Left ventricle myocardium inferior (tissue), 1 donor: ENCODE measurements around the gene NRP1. TPM values are rescaled to one million over a fixed set of nuclear protein-coding genes. Genes with fewer than 3 reads are reported as not detected.

Experiments used
- DNase-seq: peaks from one replicate; pipeline ENCODE4 v3.0.0-alpha.2; 2020
- H3K27ac ChIP-seq: fragments of 200-600 bp; replicated peaks from 2 replicates; pipeline ENCODE4 v1.8.0; 2021
- H3K27me3 ChIP-seq: fragments of 200-600 bp; 2 replicates; pipeline ENCODE4 v1.8.0; 2021; ENCODE audit warnings: low read depth
- H3K36me3 ChIP-seq: fragments of 200-600 bp; 2 replicates; pipeline ENCODE4 v1.8.0; 2021
- H3K4me1 ChIP-seq: fragments of 200-600 bp; 2 replicates; pipeline ENCODE4 v1.8.0; 2021
- H3K4me3 ChIP-seq: fragments of 200-600 bp; 2 replicates; pipeline ENCODE4 v1.8.0; 2021; ENCODE audit warnings: mild to moderate bottlenecking, moderate library complexity
- H3K9me3 ChIP-seq: fragments of 200-600 bp; replicated peaks from 2 replicates; pipeline ENCODE4 v1.8.0; 2021
- intact Hi-C: fragments of 100-400 bp; cut with micrococcal nuclease; formaldehyde crosslinking; loops from one replicate; pipeline ENCODE4 v1.11.0; 2022
- total RNA-seq: library from RNA; stranded (reverse); fragmentation: NEBNext Ultra II Directional; extraction: Animal tissue kit (Norgen Biotek cat#: 25700); gene quantifications from one replicate; pipeline ENCODE4 v1.2.1, GENCODE V29; 2021
- TF ChIP-seq, protein P1 (sequence below): fragments of 200-600 bp; IDR thresholded peaks from 2 replicates; pipeline ENCODE4 v1.8.0; 2021; ENCODE audit warnings: antibody characterized with exemption, mild to moderate bottlenecking, borderline replicate concordance
- donor health status: DM: no; HTN: yes; CAD: no; lungs with severe emphysema.

The NRP1 gene
- total RNA-seq, 1 donor from 2014 or later: 168 TPM

DNA sequence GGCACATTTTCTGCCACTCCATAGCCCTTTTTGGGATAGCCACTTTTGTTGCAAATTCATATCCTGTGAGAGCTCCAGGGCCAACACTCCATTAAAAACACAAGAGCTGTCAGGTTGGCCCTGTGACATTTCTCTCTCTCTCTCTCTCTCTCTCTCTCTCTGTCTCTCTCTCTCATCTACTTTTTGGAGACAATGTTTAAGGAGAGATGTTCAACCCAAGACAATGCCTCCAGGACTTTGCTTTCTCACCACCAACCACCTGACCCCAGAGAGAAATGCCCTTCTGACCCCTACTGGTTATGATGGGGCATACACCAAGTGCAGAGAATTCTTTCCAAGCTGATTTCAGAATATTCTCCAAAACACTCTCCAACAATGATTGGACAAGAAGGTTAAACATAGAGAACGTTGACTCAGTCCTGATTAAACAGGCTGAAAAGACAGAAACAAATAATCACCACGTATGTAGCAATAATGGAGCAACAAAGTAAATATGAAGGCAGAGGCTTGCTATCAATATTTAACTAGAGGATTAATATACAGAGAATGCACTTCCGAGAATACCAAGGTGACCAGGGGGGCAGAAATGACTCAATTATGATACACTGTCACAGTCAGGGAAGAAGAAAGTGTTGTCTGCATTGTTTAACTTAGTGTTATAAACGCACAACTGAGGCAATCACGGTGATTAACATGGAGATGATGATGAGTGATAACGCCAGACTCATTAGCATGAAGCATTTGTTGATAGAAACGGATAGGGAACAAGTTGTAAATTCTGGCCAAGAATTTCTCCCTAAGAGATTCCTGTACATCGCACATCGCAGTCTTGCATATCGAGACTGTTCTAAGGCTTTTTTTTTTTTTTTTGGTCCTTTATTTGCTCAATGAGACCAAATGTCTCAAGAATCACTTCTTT, 178.5 kb downstream of the NRP1 start:
- Histone ChIP-seq H3K4me3 (no peak overlapping the region), H3K4me1 (peaks cover 29% of the 10 kb centered on the region), H3K27me3 (no peaks in the 10 kb centered on the region), H3K27ac (peak overlapping the region; percentile 76), H3K36me3 (no peaks in the 10 kb centered on the region), H3K9me3 (no peaks in the 10 kb centered on the region)
- DNase-seq: no peak
- TF ChIP-seq, protein P1, sequence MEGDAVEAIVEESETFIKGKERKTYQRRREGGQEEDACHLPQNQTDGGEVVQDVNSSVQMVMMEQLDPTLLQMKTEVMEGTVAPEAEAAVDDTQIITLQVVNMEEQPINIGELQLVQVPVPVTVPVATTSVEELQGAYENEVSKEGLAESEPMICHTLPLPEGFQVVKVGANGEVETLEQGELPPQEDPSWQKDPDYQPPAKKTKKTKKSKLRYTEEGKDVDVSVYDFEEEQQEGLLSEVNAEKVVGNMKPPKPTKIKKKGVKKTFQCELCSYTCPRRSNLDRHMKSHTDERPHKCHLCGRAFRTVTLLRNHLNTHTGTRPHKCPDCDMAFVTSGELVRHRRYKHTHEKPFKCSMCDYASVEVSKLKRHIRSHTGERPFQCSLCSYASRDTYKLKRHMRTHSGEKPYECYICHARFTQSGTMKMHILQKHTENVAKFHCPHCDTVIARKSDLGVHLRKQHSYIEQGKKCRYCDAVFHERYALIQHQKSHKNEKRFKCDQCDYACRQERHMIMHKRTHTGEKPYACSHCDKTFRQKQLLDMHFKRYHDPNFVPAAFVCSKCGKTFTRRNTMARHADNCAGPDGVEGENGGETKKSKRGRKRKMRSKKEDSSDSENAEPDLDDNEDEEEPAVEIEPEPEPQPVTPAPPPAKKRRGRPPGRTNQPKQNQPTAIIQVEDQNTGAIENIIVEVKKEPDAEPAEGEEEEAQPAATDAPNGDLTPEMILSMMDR: peak; percentile 59
- intact Hi-C loops: no loop called here

- H3K9me3 ChIP-seq: no peaks in the 10 kb centered on the region
- no peak overlapping the region for H3K4me3 ChIP-seq
- intact Hi-C loops: no loop called here
- peak overlapping the region; percentile 76 for H3K27ac ChIP-seq
- no peaks in the 10 kb centered on the region for H3K36me3 ChIP-seq
- no peak for DNase-seq
- no peaks in the 10 kb centered on the region for H3K27me3 ChIP-seq
- H3K4me1 ChIP-seq: peaks cover 38% of the 10 kb centered on the region
- TF ChIP-seq, protein P1: no peak
Observed at GRCh38 chr10:33154590-33154989, 179.9 kb downstream of the NRP1 start.

GRCh38 chr10:33153968-33154327, 180.5 kb downstream of the NRP1 start:
- Histone ChIP-seq H3K4me3 (no peak overlapping the region), H3K36me3 (no peaks in the 10 kb centered on the region), H3K27ac (peak overlapping the region; percentile 76), H3K27me3 (no peaks in the 10 kb centered on the region), H3K4me1 (peaks cover 40% of the 10 kb centered on the region), H3K9me3 (no peaks in the 10 kb centered on the region)
- DNase-seq: no peak
- TF ChIP-seq, protein P1: no peak
- intact Hi-C loops: no loop called here

DNA sequence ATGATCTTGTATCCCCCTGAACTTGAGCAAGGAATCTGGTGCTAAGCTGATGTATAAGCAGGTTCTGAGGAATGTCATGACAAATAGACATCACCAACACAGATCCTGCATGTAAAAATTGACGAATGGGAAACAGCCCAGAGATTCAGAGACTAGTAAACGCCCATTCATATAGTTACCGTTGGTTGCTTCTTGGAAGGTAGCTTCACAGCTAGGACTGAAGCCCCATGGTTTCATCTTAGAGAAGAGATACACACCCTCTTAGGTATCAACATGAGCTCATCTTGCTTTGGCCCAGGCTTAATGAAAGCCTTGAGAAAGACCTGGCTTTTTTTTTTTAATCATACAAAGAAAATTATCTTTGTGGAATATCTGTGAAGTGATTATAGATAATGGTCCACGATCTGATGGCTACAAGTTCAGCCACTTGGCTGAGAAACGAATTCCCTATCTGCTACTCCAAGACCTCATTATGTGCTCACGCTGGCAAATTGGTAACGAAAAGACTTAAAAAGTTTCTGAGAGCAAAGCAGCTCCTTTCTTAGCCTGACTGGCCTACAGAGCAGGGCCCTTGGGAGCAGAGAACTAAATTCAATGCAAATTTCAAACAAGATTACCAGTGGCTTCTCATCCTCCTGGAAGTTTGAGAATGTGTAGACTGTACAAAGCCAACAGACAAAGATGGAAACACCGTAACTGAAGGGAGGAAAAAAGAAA, 181.1 kb downstream of the NRP1 start:
- intact Hi-C loops: no loop called here

GRCh38 chr10:33152750-33153149, 181.7 kb downstream of the NRP1 start:
- peak overlapping the region; percentile 76 for H3K27ac ChIP-seq
- H3K9me3 ChIP-seq: no peaks in the 10 kb centered on the region
- peaks cover 40% of the 10 kb centered on the region for H3K4me1 ChIP-seq
- TF ChIP-seq, protein P1: no peak
- H3K27me3 ChIP-seq: no peaks in the 10 kb centered on the region
- no peak for DNase-seq
- H3K36me3 ChIP-seq: no peaks in the 10 kb centered on the region
- H3K4me3 ChIP-seq: no peak overlapping the region
- intact Hi-C loops: no loop called here

More for the DNA sequence above, 181.1 kb downstream of the NRP1 start:
- DNase-seq: no peak
- Histone ChIP-seq H3K36me3 (no peaks in the 10 kb centered on the region), H3K27me3 (no peaks in the 10 kb centered on the region), H3K4me3 (no peak overlapping the region), H3K4me1 (peaks cover 40% of the 10 kb centered on the region), H3K27ac (peak overlapping the region; percentile 76), H3K9me3 (no peaks in the 10 kb centered on the region)
- TF ChIP-seq, protein P1: no peak
